GM19395 (cell line): ENCODE results near the gene SORCS2.

Experiments
- ATAC-seq: cut with Tn5 transposase; IDR thresholded peaks from one replicate; pipeline ENCODE4 v1.9.1; 2021; ENCODE audit warnings: mild to moderate bottlenecking, moderate library complexity; ENCODE audit not compliant: unreplicated experiment

The SORCS2 gene

DNA sequence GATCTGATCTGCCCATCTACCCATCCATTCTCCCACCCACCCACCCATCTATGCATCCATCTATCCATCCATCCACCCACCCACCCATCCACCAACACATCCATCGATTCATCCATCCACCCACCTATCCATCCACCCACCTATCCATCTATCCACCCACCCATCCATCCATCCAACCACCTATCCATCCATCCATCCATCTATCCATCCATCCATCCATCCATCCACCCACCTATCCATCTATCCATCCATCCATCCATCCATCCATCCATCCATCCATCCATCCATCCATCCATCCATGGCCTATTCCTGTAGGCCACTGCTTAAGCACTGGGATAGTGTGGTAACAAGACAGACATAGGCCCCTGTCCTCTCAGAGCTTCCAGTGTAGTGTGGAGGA is 69.8 kb downstream of the SORCS2 start:
- ATAC-seq = no peak

DNA sequence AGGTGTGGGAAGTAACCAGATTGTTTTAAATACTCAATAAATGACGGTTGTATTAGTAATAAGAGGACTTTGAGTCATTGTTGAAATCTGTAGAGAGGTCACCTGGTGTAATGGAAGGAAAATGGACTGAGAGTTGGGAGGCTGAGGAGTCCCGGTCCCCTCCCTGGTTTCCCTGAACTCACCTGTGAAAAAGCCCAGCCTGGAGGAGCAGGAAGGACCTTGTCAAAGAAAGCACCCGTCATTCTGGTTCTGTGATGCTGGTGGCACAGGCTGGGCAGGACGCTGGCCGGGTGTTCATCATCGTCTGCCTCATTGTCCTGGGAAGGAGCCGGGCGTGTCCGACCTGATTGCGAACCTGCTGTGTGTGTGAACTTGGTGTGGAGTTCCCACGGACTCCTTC is 70.8 kb downstream of the SORCS2 start:
- no peak for ATAC-seq

DNA sequence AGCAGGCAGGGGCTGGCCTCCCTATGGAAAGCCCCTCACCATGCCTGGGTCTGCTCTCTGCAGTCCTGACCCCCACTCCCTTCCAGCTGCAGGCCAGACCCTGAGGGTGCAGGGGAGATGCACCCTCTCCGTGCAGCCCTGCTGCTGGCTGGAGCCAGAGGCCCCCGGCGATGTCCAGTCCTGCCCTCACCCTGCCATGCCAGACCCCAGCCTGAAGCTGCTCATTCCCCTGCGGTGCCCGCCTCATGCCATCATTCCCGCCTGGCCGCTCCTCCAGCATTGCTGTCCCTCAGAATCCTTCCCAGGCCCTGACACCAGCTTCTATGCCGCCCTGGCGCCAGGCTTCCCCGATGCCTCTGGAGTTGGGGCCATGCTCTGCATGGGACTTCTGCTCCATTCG is 72.4 kb downstream of the SORCS2 start:
- no peak for ATAC-seq

- ATAC-seq = no peak
Observed at GRCh38 chr4:7266525-7267292, 74.4 kb downstream of the SORCS2 start.

DNA sequence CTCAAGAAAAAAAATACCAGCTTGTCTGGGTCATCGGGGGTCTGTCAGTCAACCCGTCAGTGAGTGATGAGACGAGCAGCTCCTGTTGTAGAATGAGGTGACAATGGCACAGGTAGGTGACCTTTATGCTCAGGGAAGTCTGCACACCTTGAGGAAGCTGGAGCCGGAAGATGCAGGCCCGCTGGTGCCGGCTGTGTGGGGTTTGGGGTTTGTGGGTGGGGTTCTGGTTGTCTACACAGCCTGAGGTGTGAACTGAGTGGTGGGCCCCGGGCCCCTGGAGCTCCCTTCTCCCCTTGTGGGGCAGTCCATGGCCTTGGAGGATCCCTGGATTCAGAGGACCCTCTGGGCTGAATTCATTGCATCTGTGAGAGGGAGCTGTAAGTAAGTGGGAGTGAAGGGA is 75.5 kb downstream of the SORCS2 start:
- no peak for ATAC-seq

- no peak for ATAC-seq
Observed at GRCh38 chr4:7268941-7269340, 76.6 kb downstream of the SORCS2 start.

DNA sequence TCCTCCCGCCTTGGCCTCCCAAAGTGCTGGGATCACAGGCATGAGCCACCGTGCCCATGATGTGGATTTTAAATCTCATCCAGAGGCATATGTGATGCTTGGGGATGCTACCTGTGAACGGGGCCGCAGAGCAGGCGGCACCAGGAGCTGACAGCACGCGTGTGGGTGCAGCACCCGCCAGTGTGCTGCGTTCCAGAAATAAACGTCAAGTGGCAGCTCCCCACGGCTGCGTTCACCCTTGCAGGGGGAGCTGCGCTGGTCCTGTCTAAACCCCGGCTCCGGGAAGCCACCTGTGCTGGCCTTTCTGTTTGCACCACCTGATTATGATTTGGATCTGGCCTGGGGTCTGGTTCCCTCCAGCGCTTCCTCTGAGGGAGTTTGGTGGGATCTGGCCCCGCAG is 77.8 kb downstream of the SORCS2 start:
- ATAC-seq = no peak

GRCh38 chr4:7272404-7272803 is 80.1 kb downstream of the SORCS2 start:
- no peak for ATAC-seq

DNA sequence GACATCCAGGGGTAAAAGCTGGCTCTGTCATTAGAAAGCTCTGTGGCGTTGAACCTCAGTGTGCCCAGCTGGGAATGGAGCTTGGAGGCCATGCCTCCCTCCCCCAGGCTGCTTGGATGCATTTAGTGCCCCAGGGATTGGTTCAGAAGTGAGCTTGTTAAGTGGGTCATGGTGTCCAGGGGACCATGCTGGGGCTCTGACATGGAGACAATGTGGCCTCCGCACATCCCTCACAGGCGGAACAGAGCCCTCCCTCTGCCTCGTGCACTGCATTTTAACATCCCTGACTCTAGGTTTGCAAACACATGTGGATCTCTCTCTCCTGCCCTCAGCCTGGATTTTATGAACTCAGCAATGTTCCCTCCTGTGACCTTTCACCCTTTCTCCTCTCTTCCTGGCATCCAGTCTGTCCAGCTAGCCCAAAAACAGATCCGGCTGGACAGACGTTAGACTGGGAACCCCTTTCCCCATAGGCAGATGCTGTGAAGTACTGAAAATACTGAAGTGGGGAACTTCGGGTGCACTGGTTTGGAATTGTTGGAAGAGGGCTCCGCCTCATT is 81.5 kb downstream of the SORCS2 start:
- no peak for ATAC-seq

DNA sequence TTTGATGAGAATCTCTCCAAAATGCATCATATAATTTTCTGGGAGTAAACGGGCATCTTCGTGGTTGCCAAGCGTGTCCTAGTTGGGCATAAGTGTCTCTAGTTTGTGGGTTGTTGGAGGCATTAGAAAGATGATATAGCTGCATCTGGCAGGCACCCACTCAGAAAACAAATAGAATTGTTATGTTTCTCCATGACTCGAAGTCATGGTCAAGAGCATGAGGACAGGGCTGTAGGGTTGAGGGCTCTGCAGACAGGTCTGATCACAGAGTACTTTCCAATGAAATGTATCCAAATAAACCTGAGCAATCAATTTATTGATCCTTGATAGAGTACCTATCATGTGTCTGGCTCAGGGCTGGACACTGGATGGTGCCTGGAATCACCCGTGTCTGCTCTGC is 82.7 kb downstream of the SORCS2 start:
- no peak for ATAC-seq

DNA sequence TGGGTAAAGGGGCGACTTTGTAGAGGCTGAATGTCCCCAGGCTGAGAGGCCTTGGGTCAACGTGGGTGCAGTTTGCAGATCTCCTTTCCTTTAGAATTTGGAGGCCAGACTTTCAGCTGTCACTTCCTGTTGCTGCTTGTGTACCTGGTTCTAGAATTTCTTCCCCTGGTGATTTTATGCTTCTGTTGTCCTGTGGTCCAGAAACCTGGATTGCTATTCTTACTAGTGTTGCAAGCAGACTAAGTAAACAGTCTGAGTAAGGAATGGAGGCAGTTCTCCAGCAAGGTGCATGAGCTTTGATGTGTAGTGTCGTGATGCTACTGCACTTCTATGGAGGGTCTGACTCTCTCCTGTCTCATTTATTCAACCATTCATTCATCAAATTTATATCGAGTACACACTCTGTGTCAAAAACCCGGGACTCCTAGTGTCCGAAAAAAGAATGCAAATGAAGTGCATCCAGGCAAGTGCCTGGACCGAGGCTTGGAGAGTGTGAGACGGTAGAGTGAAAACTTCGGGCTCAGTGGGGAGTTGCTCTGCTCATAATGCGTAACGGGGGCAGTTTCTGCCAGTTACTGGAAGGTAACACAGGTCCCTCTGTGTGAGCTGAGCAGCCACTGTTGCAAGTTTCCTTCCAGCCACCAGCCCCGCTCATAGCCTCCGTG is 83.3 kb downstream of the SORCS2 start:
- no peak for ATAC-seq

DNA sequence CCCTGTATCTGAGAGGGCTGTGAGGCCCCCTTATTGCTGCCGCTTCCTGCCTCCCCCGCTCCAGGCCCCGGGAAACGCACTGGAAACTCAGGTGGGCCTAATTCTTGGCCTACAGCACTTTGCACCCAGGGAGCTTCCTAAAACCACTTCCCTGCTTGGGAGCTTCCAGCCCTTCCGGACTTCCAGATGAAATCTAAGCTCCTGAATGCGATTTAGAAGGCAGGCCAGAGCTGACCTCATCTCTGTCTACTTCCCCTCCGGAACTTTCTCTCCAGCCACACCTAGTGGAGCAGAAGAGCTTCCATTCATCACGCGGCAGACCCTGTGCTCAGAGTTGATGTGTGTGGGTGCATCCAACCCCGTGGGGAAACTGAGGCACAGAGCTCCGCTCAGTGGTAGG is 84.2 kb downstream of the SORCS2 start:
- ATAC-seq = no peak

DNA sequence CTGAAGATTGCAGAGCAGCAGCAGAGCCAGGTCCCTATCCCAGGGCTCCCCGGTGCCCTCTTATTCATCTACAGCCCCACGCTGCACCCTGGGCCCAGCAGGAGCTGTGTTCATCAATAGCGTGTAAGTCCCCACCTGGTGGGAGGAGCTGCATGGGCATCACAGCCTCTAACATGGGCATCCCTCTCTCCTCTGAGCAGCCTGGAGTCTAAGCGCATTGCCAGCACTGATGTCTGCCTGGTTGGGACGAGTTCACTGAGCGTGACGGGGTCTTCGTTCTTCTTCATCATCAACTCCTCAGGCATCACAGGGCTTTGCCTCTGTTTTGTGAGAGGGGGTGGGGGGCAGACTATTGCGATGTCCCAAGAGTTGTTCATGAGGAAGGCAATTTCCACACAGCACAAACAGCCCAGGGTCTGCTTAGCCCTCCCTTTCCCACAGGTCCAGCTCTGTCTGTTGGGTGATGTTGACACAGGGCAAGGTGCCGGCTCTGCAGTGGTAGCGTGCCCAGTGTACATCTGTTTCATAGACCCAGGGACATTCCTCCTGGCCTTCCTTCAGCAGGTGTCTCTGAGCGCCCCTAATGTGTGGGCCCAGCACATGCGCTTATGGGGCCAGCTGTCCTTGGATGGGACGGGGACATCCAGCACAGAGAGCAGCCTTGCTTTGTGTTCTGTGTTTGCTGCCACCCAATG is 85.9 kb downstream of the SORCS2 start:
- no peak for ATAC-seq

GRCh38 chr4:7278981-7279380 is 86.6 kb downstream of the SORCS2 start:
- no peak for ATAC-seq

DNA sequence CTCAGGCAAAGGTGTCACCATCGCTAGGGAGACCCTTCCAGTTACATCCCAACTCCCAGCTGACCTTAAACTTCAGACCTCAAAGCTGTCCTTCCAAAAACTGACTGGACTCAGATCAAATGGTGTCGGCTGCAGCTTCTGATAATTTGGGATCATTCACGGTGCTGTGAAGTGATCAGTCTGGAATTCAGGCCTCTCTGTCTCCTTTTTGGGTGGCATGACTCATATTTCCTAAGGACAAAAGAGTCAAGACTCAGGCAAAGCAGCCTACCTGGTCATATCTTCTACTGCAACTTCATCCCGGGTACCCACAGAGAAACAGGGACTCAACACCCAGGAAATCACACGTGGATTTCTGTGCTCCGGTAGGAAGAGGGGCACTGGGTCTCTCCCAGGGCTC is 87.6 kb downstream of the SORCS2 start:
- ATAC-seq = no peak

DNA sequence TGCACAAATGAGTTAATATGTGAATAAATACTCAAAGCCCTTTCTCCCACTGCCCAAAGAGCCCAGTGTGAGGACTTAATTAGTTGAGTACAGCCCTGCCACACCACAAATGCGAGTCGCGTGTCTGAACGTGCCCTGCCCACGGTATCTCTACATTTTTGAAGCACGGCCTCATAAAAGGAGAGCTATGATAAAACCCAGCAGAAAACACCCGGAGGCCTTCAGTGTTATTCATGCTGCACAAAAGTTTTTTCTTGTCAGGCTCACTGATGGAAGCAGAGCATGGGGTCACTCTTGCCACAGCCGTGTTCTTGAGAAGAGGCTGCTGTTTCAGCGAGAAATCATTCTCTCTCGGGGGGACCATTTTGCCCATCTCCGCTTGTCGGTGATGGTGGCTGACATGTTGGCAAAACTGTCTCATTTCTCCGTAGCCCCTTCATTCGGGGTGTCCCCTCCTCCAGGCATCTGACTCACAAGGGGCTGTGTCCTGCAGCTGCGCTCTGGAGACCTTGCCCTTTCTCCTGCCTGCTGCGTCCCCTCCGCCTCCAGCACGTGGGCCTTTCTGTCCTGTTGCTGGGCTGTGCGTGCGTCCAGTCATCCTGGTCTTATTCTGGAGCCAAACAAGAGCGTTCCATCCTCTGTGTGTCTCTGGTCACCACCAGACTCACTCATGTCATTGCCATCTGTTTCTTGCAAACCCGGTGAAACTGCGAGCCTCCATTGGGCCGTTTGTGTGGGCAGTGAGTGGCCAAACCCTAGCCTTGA is 88.8 kb downstream of the SORCS2 start:
- ATAC-seq = no peak

DNA sequence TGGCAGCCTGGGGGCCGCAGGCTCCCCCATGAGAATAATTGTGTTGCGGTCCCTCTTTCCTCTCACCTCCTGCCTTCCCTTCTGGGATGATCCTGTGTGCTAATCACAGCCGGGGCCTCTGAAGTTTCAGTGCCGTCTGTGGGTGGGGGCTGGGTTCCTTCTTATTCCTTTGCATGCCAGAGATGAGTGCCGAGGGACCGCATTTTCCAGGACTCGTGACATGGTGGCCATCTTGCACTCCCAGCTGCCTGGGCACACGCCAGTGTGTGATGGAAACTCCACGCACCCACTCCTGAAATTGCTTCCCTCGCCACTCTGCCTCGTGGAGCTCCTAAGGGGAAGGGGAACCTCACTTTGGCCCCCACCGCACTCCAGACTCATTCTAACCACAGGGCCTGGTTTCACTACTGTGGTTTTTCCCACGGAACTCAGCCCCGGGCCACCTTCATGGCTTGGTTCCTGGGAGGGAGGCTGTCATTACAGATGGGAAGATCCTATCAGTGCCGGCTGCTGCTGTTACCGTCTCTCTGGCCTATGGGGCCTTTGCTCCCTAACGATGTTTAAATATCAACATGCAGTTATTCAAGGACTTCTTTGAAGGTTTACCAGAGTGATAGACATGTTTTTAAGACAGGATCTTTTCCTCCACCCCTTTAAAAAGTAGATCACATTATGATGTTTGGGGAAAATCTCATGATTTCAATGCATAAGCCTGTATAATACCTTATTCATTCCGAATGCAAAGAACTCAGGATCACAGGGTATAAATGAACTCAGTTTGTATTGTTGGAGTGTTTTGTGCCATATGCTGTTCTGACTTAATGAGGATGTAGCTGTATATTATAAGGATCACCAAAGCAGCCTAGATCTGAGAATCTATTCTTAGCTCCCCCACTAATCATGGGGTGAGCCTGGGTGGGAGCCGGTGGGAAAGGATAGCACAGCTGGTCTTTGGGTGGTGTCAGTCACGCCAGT is 89.6 kb downstream of the SORCS2 start:
- ATAC-seq = no peak

- no peak for ATAC-seq
Observed at GRCh38 chr4:7282786-7283440, 90.6 kb downstream of the SORCS2 start.
